DOHH2 (cell line): Measurements from ENCODE around the gene NAV2.

Experiments
- H3F3A ChIP-seq: fragments of 200-600 bp; sonication (generic), shearing (Covaris generic); 2 replicates; pipeline ENCODE4 v1.6.0; 2016; ENCODE audit warnings: antibody characterized with exemption, mild to moderate bottlenecking; ENCODE audit not compliant: control insufficient read depth, insufficient read depth
- H3K27ac ChIP-seq: fragments of 200-600 bp; sonication (generic); 2 replicates; pipeline ENCODE4 v1.5.1; 2014; ENCODE audit warnings: low read depth, mild to moderate bottlenecking, low read length, moderate library complexity
- H3K27me3 ChIP-seq: fragments of 200-600 bp; sonication (generic); 2 replicates; pipeline ENCODE4 v1.6.1; 2014; ENCODE audit warnings: mild to moderate bottlenecking, low read length, mixed read lengths; ENCODE audit not compliant: control insufficient read depth
- H3K36me3 ChIP-seq: fragments of 200-600 bp; sonication (generic); 2 replicates; pipeline ENCODE4 v1.6.1; 2014; ENCODE audit warnings: mild to moderate bottlenecking, low read length, moderate library complexity, mixed read lengths; ENCODE audit not compliant: control insufficient read depth
- H3K4me1 ChIP-seq: fragments of 200-600 bp; sonication (generic); 2 replicates; pipeline ENCODE4 v1.6.1; 2014; ENCODE audit warnings: mild to moderate bottlenecking, low read length, mixed read lengths; ENCODE audit not compliant: control insufficient read depth
- H3K4me2 ChIP-seq: fragments of 200-600 bp; sonication (generic); 2 replicates; pipeline ENCODE4 v1.6.0; 2014; ENCODE audit warnings: mild to moderate bottlenecking, low read length, moderate library complexity
- H3K4me3 ChIP-seq: fragments of 200-600 bp; sonication (generic); 2 replicates; pipeline ENCODE4 v1.5.1; 2014; ENCODE audit warnings: mild to moderate bottlenecking, low read length, mixed read lengths
- H3K79me2 ChIP-seq: fragments of 200-600 bp; sonication (generic); 2 replicates; pipeline ENCODE4 v1.6.1; 2014; ENCODE audit warnings: mild to moderate bottlenecking, low read length, mixed read lengths; ENCODE audit not compliant: control insufficient read depth
- H3K9me2 ChIP-seq: fragments of 200-600 bp; sonication (generic); replicated peaks from 2 replicates; pipeline ENCODE4 v1.6.1; 2014; ENCODE audit warnings: mild to moderate bottlenecking, low read length, mixed read lengths; ENCODE audit not compliant: control insufficient read depth
- H3K9me3 ChIP-seq: fragments of 200-600 bp; sonication (generic); 2 replicates; pipeline ENCODE4 v1.6.1; 2014; ENCODE audit warnings: antibody characterized with exemption, low read length, mixed read lengths; ENCODE audit not compliant: control insufficient read depth, insufficient read depth
- H4K20me1 ChIP-seq: fragments of 200-600 bp; sonication (generic); 2 replicates; pipeline ENCODE4 v1.6.0; 2014; ENCODE audit warnings: low read depth, mild to moderate bottlenecking, antibody characterized with exemption, low read length, moderate library complexity; ENCODE audit not compliant: control insufficient read depth, insufficient read depth
- CTCF ChIP-seq: fragments of 200-600 bp; sonication (generic); IDR thresholded peaks from one replicate; pipeline ENCODE4 v1.5.1; 2014; ENCODE audit warnings: antibody characterized with exemption, mild to moderate bottlenecking, low read depth, low read length; ENCODE audit not compliant: poor library complexity, severe bottlenecking
- EZH2phosphoT487 ChIP-seq: fragments of 200-600 bp; sonication (generic); IDR thresholded peaks from 2 replicates; pipeline ENCODE4 v1.6.1; 2017; ENCODE audit warnings: borderline replicate concordance, mild to moderate bottlenecking, antibody characterized with exemption, low read length, moderate library complexity, mixed read lengths

NAV2 gene

DNA sequence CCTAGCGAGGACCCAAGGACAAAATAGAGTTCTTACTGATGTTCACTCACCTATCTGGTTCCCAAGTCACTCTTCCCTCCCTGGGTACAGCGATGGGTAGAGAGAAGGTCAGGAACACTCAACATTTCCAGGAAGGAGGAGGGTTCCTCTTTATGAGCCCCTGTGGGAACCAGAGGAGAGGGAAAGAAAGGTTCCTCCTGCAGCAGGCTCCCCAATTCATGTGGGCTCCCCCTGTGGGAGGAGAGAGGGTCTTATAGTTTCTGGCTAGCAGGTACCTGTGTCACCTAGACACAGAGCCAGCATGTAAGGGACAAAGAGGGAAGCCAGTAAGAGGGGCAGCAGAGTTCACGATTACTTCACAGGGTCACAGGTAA, 354.1 kb downstream of the NAV2 start:
- H3K4me3 ChIP-seq = no peak overlapping the region
- no peaks in the 10 kb centered on the region for H3K27me3 ChIP-seq
- no peak overlapping the region for H3K27ac ChIP-seq
- H3F3A ChIP-seq = no peaks in the 10 kb centered on the region
- TF ChIP-seq CTCF = no peak
- no peak for TF ChIP-seq EZH2phosphoT487
- no peaks in the 10 kb centered on the region for H3K79me2 ChIP-seq
- no peaks in the 10 kb centered on the region for H3K9me3 ChIP-seq
- H3K4me1 ChIP-seq = no peaks in the 10 kb centered on the region
- no peaks in the 10 kb centered on the region for H3K9me2 ChIP-seq
- H3K4me2 ChIP-seq = no peak overlapping the region
- no peaks in the 10 kb centered on the region for H3K36me3 ChIP-seq
- H4K20me1 ChIP-seq = no peaks in the 10 kb centered on the region

DNA sequence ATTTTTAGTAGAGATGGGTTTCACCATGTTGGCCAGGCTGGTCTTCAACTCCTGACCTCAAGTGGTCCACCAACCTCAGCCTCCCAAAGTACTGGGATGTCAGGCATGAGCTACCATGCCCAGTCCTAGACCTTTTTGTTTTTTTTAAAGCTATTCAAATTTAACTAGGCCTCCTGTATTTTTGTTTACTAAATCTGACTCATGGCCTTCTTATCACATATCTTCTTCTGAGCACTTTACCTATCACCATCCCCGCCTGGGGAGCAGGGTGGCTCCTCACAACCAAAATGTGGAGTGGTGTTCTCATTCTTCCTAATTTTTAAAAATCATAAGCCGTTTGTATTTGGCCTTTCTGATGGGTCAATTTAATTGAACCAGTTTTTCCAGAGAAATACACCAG, 355.0 kb downstream of the NAV2 start:
- H3K36me3 ChIP-seq = no peaks in the 10 kb centered on the region
- H3K9me2 ChIP-seq = no peaks in the 10 kb centered on the region
- H3K9me3 ChIP-seq = no peaks in the 10 kb centered on the region
- H3K27ac ChIP-seq = no peak overlapping the region
- no peaks in the 10 kb centered on the region for H3K79me2 ChIP-seq
- no peaks in the 10 kb centered on the region for H3K4me1 ChIP-seq
- H3K4me3 ChIP-seq = no peak overlapping the region
- TF ChIP-seq CTCF (no peak), EZH2phosphoT487 (no peak)
- no peaks in the 10 kb centered on the region for H3K27me3 ChIP-seq
- H3K4me2 ChIP-seq = no peak overlapping the region
- no peaks in the 10 kb centered on the region for H4K20me1 ChIP-seq
- no peaks in the 10 kb centered on the region for H3F3A ChIP-seq

- Histone ChIP-seq H3K27ac (no peak overlapping the region), H3F3A (no peaks in the 10 kb centered on the region), H3K9me2 (no peaks in the 10 kb centered on the region), H3K9me3 (no peaks in the 10 kb centered on the region), H3K4me2 (no peak overlapping the region), H3K27me3 (no peaks in the 10 kb centered on the region), H3K79me2 (no peaks in the 10 kb centered on the region), H4K20me1 (no peaks in the 10 kb centered on the region), H3K36me3 (no peaks in the 10 kb centered on the region), H3K4me3 (no peak overlapping the region), H3K4me1 (no peaks in the 10 kb centered on the region)
- TF ChIP-seq EZH2phosphoT487 (no peak), CTCF (no peak)
Observed at GRCh38 chr11:20068691-20069090, 356.1 kb downstream of the NAV2 start.

DNA sequence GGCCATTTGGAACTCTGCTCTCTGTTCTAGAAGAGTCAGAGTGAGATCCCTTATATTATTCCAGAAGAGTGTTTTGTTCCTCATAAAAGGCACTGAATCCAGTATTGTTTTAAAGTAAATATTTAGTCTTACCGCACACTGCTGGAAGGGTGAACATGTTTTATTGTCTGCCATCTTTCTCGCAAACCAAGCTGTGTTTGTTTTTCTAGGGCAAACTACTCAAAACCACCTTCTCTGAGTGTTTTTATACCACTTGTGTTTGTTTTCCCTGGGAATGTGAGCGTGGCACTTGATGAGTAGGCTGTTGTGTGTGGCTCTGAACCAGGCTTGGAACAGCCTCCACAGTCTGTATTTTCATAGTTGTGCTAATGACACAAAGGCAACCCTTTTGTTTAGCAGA, 357.8 kb downstream of the NAV2 start:
- Histone ChIP-seq H3K79me2 (no peaks in the 10 kb centered on the region), H3K9me3 (no peaks in the 10 kb centered on the region), H3K36me3 (no peaks in the 10 kb centered on the region), H3K27ac (no peak overlapping the region), H3F3A (no peaks in the 10 kb centered on the region), H3K4me2 (no peak overlapping the region), H3K27me3 (no peaks in the 10 kb centered on the region), H4K20me1 (no peaks in the 10 kb centered on the region), H3K4me3 (no peak overlapping the region), H3K4me1 (no peaks in the 10 kb centered on the region), H3K9me2 (no peaks in the 10 kb centered on the region)
- TF ChIP-seq CTCF (no peak), EZH2phosphoT487 (no peak)
